Gastrocnemius medialis (tissue), 4 donors: ENCODE data around the gene CCDC178. TPM values are rescaled to one million over a fixed set of nuclear protein-coding genes. Genes with fewer than 3 reads are reported as not detected.
"Not testable (repeated sequence)": the region's sequence is repeated elsewhere in the genome, so short reads cannot be mapped to it uniquely, and the experiment has no call there.

Experiments
- ATAC-seq, 2 donors: fragments of 150-250 bp; one replicate each; pipeline ENCODE4 v1.9.1; 2016
- DNase-seq, 2 donors: peaks; one replicate each; pipeline ENCODE4 v3.0.0-alpha.2; 2019
- H3K27ac ChIP-seq, 4 donors: fragments of 200-600 bp; sonication (generic); 1 replicate in 1 of 4; 2 replicates in 3 of 4; pipeline ENCODE4 v1.5.1; 2016 to 2018; ENCODE audit warnings: mild to moderate bottlenecking in 2 of 4, moderate library complexity in 1 of 4
- H3K27me3 ChIP-seq, 3 donors: fragments of 200-600 bp; sonication (generic) in 2 of 3; 1 replicate in 1 of 3; 2 replicates in 2 of 3; pipeline versions ENCODE4 v1.5.1 to v1.6.0; 2016 to 2019; ENCODE audit warnings: mild to moderate bottlenecking in 1 of 3, moderate library complexity in 1 of 3
- H3K36me3 ChIP-seq, 2 donors: fragments of 200-600 bp; sonication (generic) in 1 of 2; one replicate each; pipeline ENCODE4 v1.5.1; 2017 to 2018
- H3K4me1 ChIP-seq, 2 donors: fragments of 200-600 bp; sonication (generic) in 1 of 2; one replicate each; pipeline ENCODE4 v1.5.1; 2016 to 2017; ENCODE audit warnings: mild to moderate bottlenecking in 2 of 2
- H3K4me3 ChIP-seq, 4 donors: fragments of 200-600 bp; sonication (generic) in 3 of 4; 1 replicate in 1 of 4; 2 replicates in 3 of 4; pipeline ENCODE4 v1.5.1; 2016 to 2019; ENCODE audit warnings: mild to moderate bottlenecking in 2 of 4
- H3K9me3 ChIP-seq, 3 donors: fragments of 200-600 bp; sonication (generic) in 2 of 3; 1 replicate in 1 of 3; 2 replicates in 2 of 3; pipeline ENCODE4 v1.5.1; 2016 to 2019
- CTCF ChIP-seq, 5 experiments: fragments of 450-650 bp in 3 of 5; fragments of 200-600 bp in 2 of 5; sonication (generic) in 2 of 5; IDR thresholded peaks in 4 of 5; conservative IDR thresholded peaks in 1 of 5; 1 replicate in 4 of 5; 2 replicates in 1 of 5; pipeline ENCODE4 v1.5.1; 2016 to 2019; ENCODE audit warnings: antibody characterized with exemption in 5 of 5, mild to moderate bottlenecking in 3 of 5, moderate library complexity in 3 of 5
- POLR2A ChIP-seq, 2 donors: fragments of 450-650 bp; IDR thresholded peaks; one replicate each; pipeline ENCODE4 v1.6.1; 2017; ENCODE audit warnings: antibody characterized with exemption in 2 of 2, mild to moderate bottlenecking in 2 of 2, moderate library complexity in 2 of 2
- in situ Hi-C, 4 donors: fragments of 200-750 bp; cut with MboI; loops; one replicate each; pipeline versions ENCODE4 v1.15.0 to v1.8.0; 2017; ENCODE audit warnings: low sequenced_read_pairs in 4 of 4
- intact Hi-C: fragments of 100-400 bp; cut with DNase I; formaldehyde crosslinking; loops from one replicate; pipeline ENCODE4 v1.15.1; 2023; ENCODE audit warnings: low total_unique reads
- total RNA-seq, 4 donors: library from RNA; depleted of rRNA; stranded (reverse); fragments of >200 nt; gene quantifications; one replicate each; pipeline versions ENCODE4 v1.1.0 to v1.2.3, GENCODE V29; 2016

CCDC178 gene
- total RNA-seq, 4 donors from 2014 or later: 0.35 TPM; not detected in 3

GRCh38 chr18:33184175-33184574 is 256.3 kb downstream of the CCDC178 start:
- no peak overlapping the region for H3K27ac ChIP-seq
- intact Hi-C loops: no loop called here
- in situ Hi-C loops: no loop called here
- H3K4me3 ChIP-seq: no peak overlapping the region
- H3K4me1 ChIP-seq: no peaks in the 10 kb centered on the region
- TF ChIP-seq CTCF (IDR thresholded peaks at IDR 0.05 in 4 of 5, conservative IDR thresholded peaks at IDR 0.05 in 1 of 5) (no peak), POLR2A (IDR thresholded peaks at IDR 0.05) (no peak)
- no peak for DNase-seq
- ATAC-seq: no peak
- no peaks in the 10 kb centered on the region for H3K9me3 ChIP-seq
- no peaks in the 10 kb centered on the region for H3K27me3 ChIP-seq
- H3K36me3 ChIP-seq: no peaks in the 10 kb centered on the region

DNA sequence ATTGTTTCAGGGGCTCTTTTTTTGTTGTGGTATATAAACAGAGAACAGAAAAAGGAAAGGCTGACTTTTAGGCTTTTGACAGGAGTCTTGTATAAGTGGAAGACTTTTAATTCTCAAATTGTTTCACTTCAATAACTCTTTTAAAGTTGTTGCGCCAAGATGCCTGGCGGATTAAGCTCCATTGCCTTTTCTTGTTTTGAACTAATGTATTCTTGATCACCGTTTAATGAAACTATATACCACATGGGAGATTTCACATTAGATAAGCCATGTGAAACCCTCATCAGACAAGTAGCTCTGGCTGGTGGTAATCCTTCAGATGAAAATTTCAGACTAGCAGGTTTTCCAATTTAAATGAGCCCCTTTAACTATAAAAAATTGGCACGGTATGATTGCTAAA is 257.4 kb downstream of the CCDC178 start:
- ATAC-seq (no peak), DNase-seq (no peak)
- H3K9me3 ChIP-seq: no peaks in the 10 kb centered on the region
- H3K36me3 ChIP-seq: no peaks in the 10 kb centered on the region
- H3K4me3 ChIP-seq: no peak overlapping the region
- H3K27me3 ChIP-seq: no peaks in the 10 kb centered on the region
- no peak overlapping the region for H3K27ac ChIP-seq
- no peaks in the 10 kb centered on the region for H3K4me1 ChIP-seq
- TF ChIP-seq POLR2A (IDR thresholded peaks at IDR 0.05) (no peak), CTCF (IDR thresholded peaks at IDR 0.05 in 4 of 5, conservative IDR thresholded peaks at IDR 0.05 in 1 of 5) (no peak)
- intact Hi-C loops: no loop called here
- in situ Hi-C loops: no loop called here

DNA sequence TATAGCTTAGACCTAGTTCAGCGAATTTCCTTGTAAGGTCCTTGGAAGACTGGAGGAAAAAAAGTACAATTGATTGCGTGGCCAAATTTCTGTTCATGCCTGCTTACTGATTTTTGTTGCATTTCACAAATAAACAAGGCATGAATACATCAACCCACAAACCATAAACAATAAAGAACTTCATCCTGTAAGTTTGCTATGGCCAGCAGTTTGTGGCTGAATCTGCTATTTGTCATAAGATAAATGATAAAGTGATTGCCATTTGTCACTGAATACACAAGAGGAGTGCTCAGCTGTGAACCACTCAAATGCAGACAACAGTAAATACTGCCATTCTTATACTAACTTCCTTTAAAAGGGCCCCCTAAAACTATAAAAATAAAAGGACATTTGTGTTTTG is 259.5 kb downstream of the CCDC178 start:
- no peaks in the 10 kb centered on the region for H3K27me3 ChIP-seq
- intact Hi-C loops: no loop called here
- no peaks in the 10 kb centered on the region for H3K9me3 ChIP-seq
- DNase-seq (no peak), ATAC-seq (no peak)
- no peaks in the 10 kb centered on the region for H3K36me3 ChIP-seq
- TF ChIP-seq CTCF (IDR thresholded peaks at IDR 0.05 in 4 of 5, conservative IDR thresholded peaks at IDR 0.05 in 1 of 5) (no peak), POLR2A (IDR thresholded peaks at IDR 0.05) (no peak)
- no peak overlapping the region for H3K27ac ChIP-seq
- H3K4me1 ChIP-seq: no peaks in the 10 kb centered on the region
- in situ Hi-C loops: no loop called here
- H3K4me3 ChIP-seq: no peak overlapping the region

DNA sequence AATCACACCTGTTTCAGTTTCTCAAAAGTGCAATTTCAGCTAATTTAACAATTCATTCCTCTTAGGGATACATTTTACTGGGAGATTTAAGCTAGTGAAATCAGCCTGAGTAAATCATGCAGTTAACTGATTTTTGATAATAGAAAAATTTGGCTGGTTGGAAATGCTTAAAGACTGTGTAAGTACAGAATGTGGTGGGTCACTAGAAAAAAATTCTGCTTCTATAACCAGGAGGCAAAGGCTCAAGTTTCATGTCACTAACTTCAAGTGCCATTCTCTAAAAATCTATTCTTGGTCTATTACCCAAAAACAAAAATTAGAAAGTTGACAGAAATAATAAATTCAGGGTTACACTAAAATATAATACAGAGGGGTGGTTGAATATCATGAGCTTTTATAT is 271.3 kb downstream of the CCDC178 start:
- ATAC-seq (no peak), DNase-seq (no peak)
- Histone ChIP-seq H3K27ac (no peak overlapping the region), H3K27me3 (no peaks in the 10 kb centered on the region), H3K4me1 (no peaks in the 10 kb centered on the region), H3K36me3 (no peaks in the 10 kb centered on the region), H3K4me3 (no peak overlapping the region), H3K9me3 (no peaks in the 10 kb centered on the region)
- intact Hi-C loops: no loop called here
- in situ Hi-C loops: no loop called here
- TF ChIP-seq CTCF (IDR thresholded peaks at IDR 0.05 in 4 of 5, conservative IDR thresholded peaks at IDR 0.05 in 1 of 5) (no peak), POLR2A (IDR thresholded peaks at IDR 0.05) (no peak)

GRCh38 chr18:33164121-33164520 is 276.4 kb downstream of the CCDC178 start:
- in situ Hi-C loops, H3K27ac ChIP-seq, H3K9me3 ChIP-seq, DNase-seq, ATAC-seq, H3K4me1 ChIP-seq, H3K4me3 ChIP-seq, H3K36me3 ChIP-seq, intact Hi-C loops, H3K27me3 ChIP-seq: not testable (repeated sequence)
